SH-SY5Y (cell line): ENCODE measurements around the gene PDE4B.

Experiments used
- GATA2 ChIP-seq: IDR thresholded peaks from 2 replicates; pipeline ENCODE4 v1.6.1; 2011; ENCODE audit warnings: mild to moderate bottlenecking, low read depth, low read length
- GATA3 ChIP-seq: IDR thresholded peaks from 2 replicates; pipeline ENCODE4 v1.6.1; 2011; ENCODE audit warnings: low read depth, mild to moderate bottlenecking, low read length, moderate library complexity

- TF ChIP-seq GATA2 (no peak), GATA3 (no peak)
Observed at GRCh38 chr1:66207484-66207883, 414.8 kb downstream of the PDE4B start.
